Mesodermal cell (in vitro differentiated cells): ENCODE measurements around the gene TAF8.
A peak's percentile ranks its signal among the peaks of the same experiment; 100 is the strongest.
"Not testable (repeated sequence)": the region's sequence is repeated elsewhere in the genome, so short reads cannot be mapped to it uniquely, and the experiment has no call there.

Experiments
- H3K27ac ChIP-seq: 2 replicates; pipeline ENCODE4 v1.7.0; 2013; ENCODE audit warnings: mild to moderate bottlenecking, low read depth, low read length, moderate library complexity; ENCODE audit not compliant: severe bottlenecking
- H3K36me3 ChIP-seq: 2 replicates; pipeline ENCODE4 v1.7.1; 2013; ENCODE audit warnings: mild to moderate bottlenecking, low read length, moderate library complexity; ENCODE audit not compliant: control insufficient read depth, insufficient read depth
- H3K4me1 ChIP-seq: one replicate; pipeline ENCODE4 v1.7.1; 2013; ENCODE audit warnings: mild to moderate bottlenecking, low read length; ENCODE audit not compliant: insufficient read depth, control insufficient read depth, poor library complexity, severe bottlenecking
- H3K4me3 ChIP-seq: 2 replicates; pipeline ENCODE4 v1.7.0; 2013; ENCODE audit warnings: low read length, control low read depth, mild to moderate bottlenecking; ENCODE audit not compliant: insufficient read depth, poor library complexity, severe bottlenecking; ENCODE audit errors: extremely low read depth
- H3K9me3 ChIP-seq: 2 replicates; pipeline ENCODE4 v1.7.1; 2013; ENCODE audit warnings: mild to moderate bottlenecking, low read length, moderate library complexity; ENCODE audit not compliant: control insufficient read depth
- WGBS, 2 experiments: methylation state at CpG; one replicate each; pipeline ENCODE4 v1.1.5; 2013; ENCODE audit warnings: missing lambda C conversion rate in 2 of 2; ENCODE audit not compliant: insufficient coverage in 2 of 2; 5-methylcytosine and 5-hydroxymethylcytosine counted together

Gene TAF8

DNA sequence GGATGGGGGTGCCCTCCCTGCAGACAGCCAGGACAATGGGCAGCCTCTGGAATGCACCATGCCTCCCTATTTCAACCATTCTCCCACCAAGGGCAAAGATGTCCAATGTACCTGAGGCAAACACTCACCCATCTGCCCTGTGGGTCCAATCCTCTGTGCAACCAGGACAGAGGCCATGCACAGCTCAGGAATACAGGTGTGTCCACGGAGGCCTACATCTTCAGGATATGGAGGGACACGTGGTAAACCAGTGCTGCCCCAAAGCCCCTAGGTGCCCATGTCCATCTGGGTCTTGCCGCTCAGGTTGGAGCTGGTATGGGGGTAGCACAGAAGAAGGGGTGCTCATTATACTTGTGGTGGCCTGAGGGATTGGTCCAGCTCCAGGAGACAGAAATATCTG, 20.4 kb upstream of the TAF8 start:
- Histone ChIP-seq H3K36me3 (no peaks in the 10 kb centered on the region), H3K9me3 (no peaks in the 10 kb centered on the region), H3K4me1 (peaks cover 26% of the 10 kb centered on the region), H3K4me3 (no peak overlapping the region), H3K27ac (no peak overlapping the region)
- WGBS, 2 experiments: 94 to 100% methylated on average over 2 of the region's 3 CpGs

DNA sequence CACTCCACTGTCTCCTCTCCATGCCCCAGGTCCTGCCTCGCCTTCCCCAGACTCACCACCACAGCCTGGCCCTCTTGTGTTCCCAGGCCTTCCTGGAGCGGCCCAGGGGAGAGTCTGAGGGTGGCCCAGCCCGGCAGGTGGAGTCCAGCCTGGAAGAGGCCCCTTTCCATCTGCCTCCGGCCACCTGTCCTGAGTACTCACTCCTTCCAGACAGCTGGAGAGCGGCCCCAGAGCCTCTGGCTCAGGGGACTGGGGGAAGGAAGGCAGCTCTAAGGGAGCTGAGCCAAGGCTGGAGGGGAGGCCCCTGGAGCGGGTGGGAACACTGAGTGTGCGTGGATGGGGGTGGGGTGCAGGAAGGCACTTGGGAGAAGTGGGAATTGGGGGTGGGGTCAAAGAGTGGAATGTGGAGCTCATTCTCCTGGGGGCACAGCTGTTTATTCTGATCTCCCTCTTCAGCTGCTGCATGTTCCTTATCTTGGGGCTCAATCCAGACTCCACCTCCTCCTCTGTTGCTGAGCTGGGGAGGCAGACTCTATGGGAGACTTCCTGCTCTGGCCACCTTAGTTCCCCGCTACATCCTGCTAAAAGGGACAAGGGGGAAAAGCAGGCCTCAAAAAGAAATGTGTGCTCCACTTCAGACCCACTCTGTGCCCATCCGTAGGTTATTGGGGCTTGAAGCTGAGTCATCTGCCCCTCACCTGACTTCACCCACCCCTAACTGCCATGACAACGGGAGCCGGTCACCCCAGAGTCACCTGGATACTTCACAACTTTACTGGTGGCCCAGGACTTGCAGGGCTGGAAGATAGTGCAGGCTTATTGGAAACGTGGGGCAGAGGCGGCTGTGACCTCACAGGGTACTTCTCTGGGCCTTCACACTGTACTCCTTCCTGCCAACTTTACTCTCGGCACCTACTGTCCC, 19.5 kb upstream of the TAF8 start:
- H3K4me1 ChIP-seq: peaks cover 26% of the 10 kb centered on the region
- no peaks in the 10 kb centered on the region for H3K36me3 ChIP-seq
- H3K27ac ChIP-seq: peak overlapping the region; percentile 60
- H3K9me3 ChIP-seq: no peaks in the 10 kb centered on the region
- no peak overlapping the region for H3K4me3 ChIP-seq
- 74 to 78% methylated on average over 6 to 7 of the region's 14 CpGs for WGBS, 2 experiments

- Histone ChIP-seq H3K9me3 (no peaks in the 10 kb centered on the region), H3K4me1 (peaks cover 26% of the 10 kb centered on the region), H3K27ac (no peak overlapping the region), H3K36me3 (no peaks in the 10 kb centered on the region), H3K4me3 (no peak overlapping the region)
- 90 to 98% methylated on average over 1 to 5 of the region's 6 CpGs for WGBS, 2 experiments
Observed at GRCh38 chr6:42032366-42032765, 18.0 kb upstream of the TAF8 start.

DNA sequence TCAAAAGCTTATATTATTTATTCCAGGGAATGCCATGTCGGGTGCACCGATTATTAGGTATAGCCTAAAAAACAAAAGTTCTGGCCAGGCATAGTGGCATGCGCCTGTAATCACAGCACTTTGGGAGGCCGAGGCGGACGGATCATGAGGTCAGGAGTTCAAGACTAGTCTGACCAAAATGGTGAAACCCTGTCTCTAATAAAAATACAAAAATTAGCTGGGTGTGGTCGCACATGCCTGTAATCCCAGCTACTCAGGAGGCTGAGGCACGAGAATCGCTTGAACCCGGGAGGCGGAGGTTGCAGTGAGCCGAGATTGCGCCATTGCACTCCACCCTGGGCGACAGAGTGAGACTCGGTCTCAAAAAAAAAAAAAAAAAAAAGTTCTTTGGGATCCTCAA, 12.7 kb upstream of the TAF8 start:
- not testable (repeated sequence) for H3K4me1 ChIP-seq, H3K4me3 ChIP-seq, H3K36me3 ChIP-seq, H3K9me3 ChIP-seq, H3K27ac ChIP-seq
- WGBS, 2 experiments: 95 to 97% methylated on average over 11 of the region's 15 CpGs

GRCh38 chr6:42038163-42038562, 12.2 kb upstream of the TAF8 start:
- 100% methylated on average over 1 of the region's 3 CpGs; no CpG with 5 or more reads in 1 of the 2 experiments for WGBS, 2 experiments
- peaks cover 4% of the 10 kb centered on the region for H3K4me1 ChIP-seq
- H3K4me3 ChIP-seq: no peak overlapping the region
- no peak overlapping the region for H3K27ac ChIP-seq
- no peaks in the 10 kb centered on the region for H3K9me3 ChIP-seq
- no peaks in the 10 kb centered on the region for H3K36me3 ChIP-seq

- H3K9me3 ChIP-seq: no peaks in the 10 kb centered on the region
- H3K27ac ChIP-seq: no peak overlapping the region
- no peak overlapping the region for H3K4me3 ChIP-seq
- 100% methylated on average over 1 of the region's 2 CpGs; no CpG with 5 or more reads in 1 of the 2 experiments for WGBS, 2 experiments
- H3K4me1 ChIP-seq: peaks cover 6% of the 10 kb centered on the region
- H3K36me3 ChIP-seq: no peaks in the 10 kb centered on the region
Observed at GRCh38 chr6:42038811-42039408, 11.4 kb upstream of the TAF8 start.

DNA sequence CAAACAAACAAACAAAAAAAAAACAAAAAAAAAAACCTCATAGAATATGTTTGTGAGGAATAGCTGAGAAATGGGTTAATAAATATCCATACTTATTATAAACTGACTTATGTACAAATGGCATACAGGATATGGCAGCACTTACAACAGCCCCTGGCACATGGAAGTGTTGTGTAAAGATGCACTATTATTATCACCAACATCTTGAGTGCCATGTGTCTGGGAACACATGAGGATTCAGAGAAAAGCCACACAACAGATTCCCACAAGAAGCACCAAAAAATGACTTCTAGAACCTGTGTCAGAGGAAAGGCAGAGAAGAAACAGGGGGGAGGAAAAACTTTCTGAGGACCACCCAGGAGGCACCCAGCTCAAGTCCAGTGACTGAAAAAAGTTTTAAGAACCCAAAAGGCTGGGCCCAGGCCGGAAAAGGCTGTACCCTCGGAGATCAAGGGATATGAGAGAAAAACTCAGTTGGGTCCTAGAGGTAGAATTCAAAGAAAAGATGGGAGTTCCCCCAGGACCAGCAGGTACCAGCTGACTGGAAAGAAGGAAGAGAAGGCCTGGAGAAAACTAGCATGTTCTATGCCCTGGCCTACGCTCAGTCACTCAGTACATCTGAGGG, 9.4 kb upstream of the TAF8 start:
- 69 to 88% methylated on average over 3 of the region's 3 CpGs for WGBS, 2 experiments
- H3K27ac ChIP-seq: no peak overlapping the region
- H3K4me3 ChIP-seq: no peak overlapping the region
- peaks cover 19% of the 10 kb centered on the region for H3K4me1 ChIP-seq
- H3K9me3 ChIP-seq: no peaks in the 10 kb centered on the region
- H3K36me3 ChIP-seq: no peaks in the 10 kb centered on the region

DNA sequence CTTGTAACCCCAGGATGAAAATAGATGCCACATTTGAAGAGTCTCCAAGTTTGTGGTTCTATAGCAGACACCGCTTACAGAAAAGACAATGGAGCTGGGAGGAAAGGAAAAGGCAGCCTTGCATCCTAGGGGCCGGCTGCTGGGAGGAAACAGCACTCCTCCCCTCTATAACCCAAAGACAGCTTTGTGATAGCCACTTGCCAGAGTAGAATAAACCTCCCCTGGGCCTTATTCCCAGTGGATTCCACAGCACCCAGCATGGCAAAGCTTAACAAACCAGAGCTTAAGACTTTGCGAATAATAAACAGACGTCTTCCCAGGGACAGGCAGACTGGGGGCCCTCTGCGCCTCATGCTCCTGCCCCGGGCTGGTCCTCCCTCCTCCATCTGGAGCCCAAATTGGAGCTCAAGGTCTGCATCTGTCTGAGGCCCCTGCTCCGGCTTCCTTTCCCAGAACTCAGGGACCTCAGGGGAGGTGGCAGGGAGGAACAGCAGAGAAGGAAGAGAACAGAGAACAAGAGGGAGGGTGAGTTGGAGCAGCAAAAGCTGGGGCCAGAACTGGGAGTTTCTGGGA, 8.8 kb upstream of the TAF8 start:
- peaks cover 25% of the 10 kb centered on the region for H3K4me1 ChIP-seq
- WGBS, 2 experiments: 75% methylated on average over 5 of the region's 7 CpGs
- H3K36me3 ChIP-seq: no peaks in the 10 kb centered on the region
- H3K4me3 ChIP-seq: no peak overlapping the region
- H3K9me3 ChIP-seq: no peaks in the 10 kb centered on the region
- no peak overlapping the region for H3K27ac ChIP-seq

DNA sequence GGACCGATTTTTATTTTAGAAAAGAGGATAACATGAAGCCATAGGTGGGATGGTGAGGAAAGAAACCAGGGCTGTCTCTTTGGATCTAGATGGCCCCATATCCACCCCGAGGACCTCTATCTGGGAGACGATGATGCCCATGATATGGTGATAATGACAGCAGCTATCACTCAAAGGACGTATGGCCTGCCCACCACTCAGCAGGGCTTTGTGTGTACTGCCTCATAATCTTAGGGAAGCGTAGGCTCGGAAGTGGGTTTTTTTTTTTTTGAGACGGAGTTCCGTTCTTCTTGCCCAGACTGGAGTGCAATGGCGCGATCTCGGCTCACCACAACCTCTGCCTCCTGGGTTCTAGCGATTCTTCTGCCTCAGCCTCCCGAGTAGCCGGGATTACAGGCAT, 8.2 kb upstream of the TAF8 start:
- Histone ChIP-seq H3K4me1 (peaks cover 30% of the 10 kb centered on the region), H3K4me3 (no peak overlapping the region), H3K9me3 (no peaks in the 10 kb centered on the region), H3K27ac (no peak overlapping the region), H3K36me3 (no peaks in the 10 kb centered on the region)
- 88 to 97% methylated on average over 11 to 13 of the region's 14 CpGs for WGBS, 2 experiments

GRCh38 chr6:42043787-42044475, 6.4 kb upstream of the TAF8 start:
- no peaks in the 10 kb centered on the region for H3K9me3 ChIP-seq
- no peaks in the 10 kb centered on the region for H3K36me3 ChIP-seq
- H3K27ac ChIP-seq: no peak overlapping the region
- WGBS, 2 experiments: 56 to 79% methylated on average over 12 to 14 of the region's 21 CpGs
- H3K4me3 ChIP-seq: no peak overlapping the region
- peaks cover 33% of the 10 kb centered on the region for H3K4me1 ChIP-seq
